Measurements from ENCODE around the gene SPRED2.
A peak's percentile ranks its signal among the peaks of the same experiment; 100 is the strongest.

Gene SPRED2

DNA sequence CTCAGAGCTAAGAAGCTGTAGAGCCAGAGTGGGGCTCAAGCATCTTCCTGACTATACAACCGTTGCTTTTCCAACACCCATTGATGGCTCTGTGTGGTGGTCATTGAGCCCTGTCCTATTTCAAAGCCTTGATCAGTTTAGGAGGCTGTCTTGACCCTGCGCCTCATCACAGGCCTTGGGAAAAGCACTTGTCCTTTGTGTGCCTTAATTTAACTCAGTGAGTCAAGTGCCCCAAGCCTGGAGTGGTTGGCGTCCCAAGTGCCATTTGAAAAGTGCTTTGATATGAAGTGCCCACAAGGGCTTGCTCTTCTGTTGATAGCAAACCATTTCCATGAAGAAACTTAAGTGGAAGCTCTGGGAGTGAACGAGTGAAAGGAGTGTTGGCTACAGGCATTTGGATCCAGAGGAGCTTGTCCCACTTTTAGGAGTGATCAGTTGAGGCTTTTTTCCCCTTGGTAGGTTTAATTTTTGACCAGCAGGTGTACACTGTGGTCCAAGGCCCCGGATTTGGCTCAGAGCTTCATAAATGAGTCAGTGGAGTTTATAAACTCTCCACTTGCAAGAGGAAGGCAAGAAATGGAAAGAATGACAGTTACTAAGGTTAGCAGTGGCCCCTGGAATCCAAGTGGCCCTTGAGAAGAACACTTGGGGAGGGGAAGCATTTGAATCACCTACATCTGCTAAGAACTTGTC lies 154.5 kb downstream of the SPRED2 start:
- no peak for DNase-seq (ENCODE audit: low read depth, low spot score)

- DNase-seq (ENCODE audit: low read depth, low spot score): no peak
These were observed 155.3 kb downstream of the SPRED2 start for GRCh38 chr2:65277118-65277517.

DNA sequence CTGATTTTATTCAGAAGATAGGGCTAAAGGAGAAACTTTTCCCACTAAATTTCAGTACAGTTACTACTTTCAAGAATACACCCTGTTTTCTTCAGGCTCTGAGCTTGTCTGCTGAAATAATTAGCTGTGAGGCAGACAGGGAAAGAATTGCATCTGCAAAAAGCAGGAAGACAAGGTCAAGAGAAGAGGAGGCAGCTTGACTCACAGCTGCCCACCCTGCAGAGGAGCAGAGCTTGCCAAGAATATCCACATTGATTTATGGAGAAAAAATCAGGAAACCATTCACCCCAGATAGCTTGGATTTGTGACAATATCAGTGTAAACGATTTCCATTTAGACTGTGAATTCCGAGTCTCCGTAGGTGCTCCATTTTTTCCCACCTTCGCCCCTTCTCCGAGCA lies 155.8 kb downstream of the SPRED2 start:
- no peak for DNase-seq (ENCODE audit: low read depth, low spot score)

DNA sequence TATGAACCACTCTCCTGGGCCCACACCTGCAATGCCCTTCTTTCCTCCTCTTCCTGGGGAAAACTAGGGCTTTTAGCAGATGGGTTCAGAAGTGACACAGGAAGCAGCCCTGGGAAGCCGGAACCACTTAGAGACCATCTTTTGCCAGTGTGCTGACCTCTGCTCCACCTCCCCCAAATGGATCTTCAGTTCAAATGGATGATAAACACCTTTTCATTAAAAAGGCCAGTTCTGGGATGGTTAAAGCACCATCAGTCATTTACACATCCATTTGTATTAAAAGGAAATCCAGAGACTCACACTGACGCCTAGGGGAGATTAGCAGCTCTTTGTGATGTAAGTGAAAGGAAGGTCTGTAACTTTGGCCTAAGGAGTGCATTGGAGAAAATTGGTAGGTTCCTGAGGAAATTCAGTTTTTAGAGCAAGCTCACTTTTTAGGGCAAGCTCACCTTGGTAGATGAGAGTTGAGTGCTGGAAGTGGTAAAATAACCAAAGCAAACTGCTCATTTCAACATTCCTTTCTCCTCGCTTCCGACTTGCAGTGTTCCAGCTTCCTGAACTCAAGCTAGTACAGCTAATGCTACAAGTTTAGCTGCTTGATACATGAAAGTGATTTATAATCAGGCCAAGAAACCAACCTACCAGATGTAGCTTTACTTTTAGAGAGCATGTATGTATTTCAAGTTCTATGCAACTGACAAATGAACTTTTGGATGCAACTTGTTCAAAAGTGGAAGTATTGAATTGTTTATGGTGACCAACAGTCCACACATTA lies 157.1 kb downstream of the SPRED2 start:
- peak; percentile 80 for DNase-seq (ENCODE audit: low read depth, low spot score)

GRCh38 chr2:65273344-65273743 lies 159.1 kb downstream of the SPRED2 start:
- no peak for DNase-seq (ENCODE audit: low read depth, low spot score)

- peak; percentile 26 for DNase-seq (ENCODE audit: low read depth, low spot score)
These were observed 163.4 kb downstream of the SPRED2 start for GRCh38 chr2:65268957-65269356.

- DNase-seq (ENCODE audit: low read depth, low spot score): no peak
These were observed 165.4 kb downstream of the SPRED2 start for GRCh38 chr2:65267008-65267407.

DNA sequence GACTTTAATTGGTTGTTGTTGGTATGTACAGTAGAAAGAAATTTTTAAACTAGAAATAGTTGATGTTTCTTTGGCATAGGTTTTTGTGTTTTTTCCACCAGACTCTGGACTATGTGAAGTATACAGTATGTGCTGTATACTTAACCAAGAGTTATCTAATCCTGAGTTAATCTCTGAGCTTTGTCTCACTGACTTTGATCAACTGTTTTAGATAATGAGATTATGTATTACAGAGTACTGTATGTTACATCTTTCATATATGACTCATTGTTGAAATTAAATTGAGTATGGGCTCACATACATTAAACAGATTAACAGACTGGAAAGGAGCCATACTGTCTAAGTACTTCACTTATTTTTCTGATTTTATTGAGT lies 166.7 kb downstream of the SPRED2 start:
- no peak for DNase-seq (ENCODE audit: low read depth, low spot score)

- peak; percentile 41 for DNase-seq (ENCODE audit: low read depth, low spot score)
These were observed 167.4 kb downstream of the SPRED2 start for GRCh38 chr2:65264821-65265670.

DNA sequence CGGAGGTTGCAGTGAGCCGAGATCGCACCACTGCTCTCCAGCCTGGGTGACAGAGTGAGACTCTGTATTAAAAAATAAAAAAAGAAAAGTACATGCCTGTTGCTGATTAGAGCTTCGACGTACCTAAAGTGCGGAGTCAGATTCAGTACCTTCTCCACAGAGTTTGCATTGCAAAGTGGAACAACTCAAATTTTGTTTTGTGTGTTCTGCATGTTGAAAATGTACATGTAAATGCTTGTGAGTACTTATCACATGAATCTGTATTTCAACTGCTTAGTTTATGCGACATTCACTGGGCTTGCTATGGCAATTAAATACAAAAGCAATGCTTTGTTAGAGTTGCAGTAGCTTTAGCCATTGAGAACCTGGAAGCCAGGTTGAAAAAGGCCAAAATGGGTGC lies 168.4 kb downstream of the SPRED2 start:
- DNase-seq (ENCODE audit: low read depth, low spot score): no peak

DNA sequence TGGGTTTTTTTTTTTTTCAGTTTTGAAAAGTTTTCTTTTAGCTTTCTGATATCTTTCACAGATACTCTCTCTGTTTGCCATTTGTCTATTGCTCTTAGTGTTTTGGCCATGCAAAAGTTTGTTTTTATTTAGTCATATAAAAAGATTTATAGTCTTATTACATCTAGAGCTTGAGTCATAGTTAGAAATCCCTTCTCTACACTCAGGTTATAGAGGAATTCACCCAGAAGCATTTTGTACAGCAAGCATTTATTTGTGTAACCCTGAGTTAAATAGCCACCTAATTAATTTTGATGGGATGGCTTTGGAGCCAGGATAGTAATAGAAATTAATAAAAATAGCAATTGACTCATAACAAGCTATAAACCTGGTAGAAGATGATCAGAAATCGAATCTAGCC lies 169.1 kb downstream of the SPRED2 start:
- DNase-seq (ENCODE audit: low read depth, low spot score): no peak

GRCh38 chr2:65261676-65262075 lies 170.7 kb downstream of the SPRED2 start:
- DNase-seq (ENCODE audit: low read depth, low spot score): no peak

Data from ELF-1 (cell line).